GM06990 (cell line): ENCODE data around the gene INSC.
"Not testable (repeated sequence)": the region's sequence is repeated elsewhere in the genome, so short reads cannot be mapped to it uniquely, and the experiment has no call there.

ENCODE experiments used
- DNase-seq: peaks from one replicate; pipeline ENCODE4 v3.0.0-alpha.2; 2011; ENCODE audit not compliant: insufficient read length; ENCODE audit errors: extremely low read depth
- H3K27me3 ChIP-seq: replicated peaks from 2 replicates; pipeline ENCODE4 v1.6.0; 2011; ENCODE audit warnings: low read length; ENCODE audit not compliant: control insufficient read depth, insufficient read depth
- H3K36me3 ChIP-seq: 2 replicates; pipeline ENCODE4 v1.5.1; 2011; ENCODE audit warnings: low read length; ENCODE audit not compliant: control insufficient read depth, insufficient read depth
- H3K4me3 ChIP-seq: replicated peaks from 2 replicates; pipeline ENCODE4 v1.5.1; 2011; ENCODE audit warnings: low read depth, mild to moderate bottlenecking, control low read depth, low read length
- TF ChIP-seq, protein P1 (sequence below): IDR thresholded peaks from 2 replicates; pipeline ENCODE4 v1.5.1; 2011; ENCODE audit warnings: low read length, control low read depth, mild to moderate bottlenecking, inconsistent platforms; ENCODE audit not compliant: insufficient read depth, poor library complexity, severe bottlenecking

The INSC gene, protein sequence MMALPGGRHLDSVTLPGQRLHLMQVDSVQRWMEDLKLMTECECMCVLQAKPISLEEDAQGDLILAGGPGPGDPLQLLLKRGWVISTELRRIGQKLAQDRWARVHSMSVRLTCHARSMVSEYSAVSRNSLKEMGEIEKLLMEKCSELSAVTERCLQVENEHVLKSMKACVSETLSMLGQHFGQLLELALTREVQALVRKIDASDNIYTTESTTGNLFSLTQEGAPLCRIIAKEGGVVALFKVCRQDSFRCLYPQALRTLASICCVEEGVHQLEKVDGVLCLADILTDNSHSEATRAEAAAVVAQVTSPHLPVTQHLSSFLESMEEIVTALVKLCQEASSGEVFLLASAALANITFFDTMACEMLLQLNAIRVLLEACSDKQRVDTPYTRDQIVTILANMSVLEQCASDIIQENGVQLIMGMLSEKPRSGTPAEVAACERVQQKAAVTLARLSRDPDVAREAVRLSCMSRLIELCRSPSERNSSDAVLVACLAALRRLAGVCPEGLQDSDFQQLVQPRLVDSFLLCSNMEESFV

DNA sequence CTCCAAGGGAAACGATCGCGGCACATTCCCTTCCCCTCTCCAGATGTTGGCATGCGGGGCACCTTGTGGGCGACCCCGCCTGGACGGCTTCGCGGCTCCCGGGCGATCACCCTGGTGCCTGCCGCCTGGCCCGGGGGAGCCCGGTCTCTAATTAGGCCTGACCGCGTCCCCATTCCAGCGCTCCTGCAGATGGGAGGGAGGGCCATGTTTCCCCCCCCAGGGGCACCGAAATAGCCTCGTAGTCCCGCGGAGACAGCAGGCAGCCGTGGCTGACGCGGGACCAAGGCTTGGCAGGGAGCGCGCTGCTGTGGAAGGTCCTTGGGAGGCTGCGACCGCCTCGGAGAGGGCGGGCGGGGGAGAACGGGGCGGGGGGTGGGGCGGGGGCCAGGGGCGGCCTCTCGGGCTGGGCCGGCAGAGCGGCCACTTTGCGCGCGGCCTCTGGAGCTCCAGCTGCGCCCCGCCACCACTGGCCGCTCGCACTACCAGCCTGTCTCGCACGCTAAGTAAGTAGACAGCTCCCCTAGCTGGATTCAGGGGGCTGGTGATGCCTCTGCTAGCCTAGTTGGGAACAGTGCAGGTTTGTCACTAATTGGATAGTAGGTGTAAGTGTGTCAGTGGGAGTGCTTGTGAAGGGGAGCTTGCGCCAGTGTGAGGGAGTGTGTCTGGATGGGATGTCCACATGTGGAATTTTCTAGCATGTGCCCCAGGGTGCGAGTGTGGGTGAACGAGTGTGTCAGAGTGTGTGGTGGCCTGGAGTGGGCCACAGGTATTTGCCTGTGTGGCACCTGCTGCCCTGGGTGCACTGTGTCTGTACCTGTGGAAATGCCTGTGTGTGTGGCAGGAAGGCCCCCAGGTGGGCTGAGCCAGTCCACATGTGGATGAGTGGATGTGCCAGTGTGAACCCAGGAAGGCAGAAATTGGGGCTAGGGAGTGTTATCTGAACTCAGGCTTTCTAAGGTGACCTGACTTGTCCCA, at the start of gene INSC:
Gene INSC (plus strand): TSS at position 423 of the 975 bp plus-strand sequence. CDS start 34,252 bp downstream, outside the sequence.
- Histone ChIP-seq H3K4me3 (no peak within 1 kb of the TSS), H3K36me3 (no peaks in the 10 kb centered on the region), H3K27me3 (no peaks in the 10 kb centered on the region; the same call in none of the 2 replicates)
- TF ChIP-seq, protein P1, sequence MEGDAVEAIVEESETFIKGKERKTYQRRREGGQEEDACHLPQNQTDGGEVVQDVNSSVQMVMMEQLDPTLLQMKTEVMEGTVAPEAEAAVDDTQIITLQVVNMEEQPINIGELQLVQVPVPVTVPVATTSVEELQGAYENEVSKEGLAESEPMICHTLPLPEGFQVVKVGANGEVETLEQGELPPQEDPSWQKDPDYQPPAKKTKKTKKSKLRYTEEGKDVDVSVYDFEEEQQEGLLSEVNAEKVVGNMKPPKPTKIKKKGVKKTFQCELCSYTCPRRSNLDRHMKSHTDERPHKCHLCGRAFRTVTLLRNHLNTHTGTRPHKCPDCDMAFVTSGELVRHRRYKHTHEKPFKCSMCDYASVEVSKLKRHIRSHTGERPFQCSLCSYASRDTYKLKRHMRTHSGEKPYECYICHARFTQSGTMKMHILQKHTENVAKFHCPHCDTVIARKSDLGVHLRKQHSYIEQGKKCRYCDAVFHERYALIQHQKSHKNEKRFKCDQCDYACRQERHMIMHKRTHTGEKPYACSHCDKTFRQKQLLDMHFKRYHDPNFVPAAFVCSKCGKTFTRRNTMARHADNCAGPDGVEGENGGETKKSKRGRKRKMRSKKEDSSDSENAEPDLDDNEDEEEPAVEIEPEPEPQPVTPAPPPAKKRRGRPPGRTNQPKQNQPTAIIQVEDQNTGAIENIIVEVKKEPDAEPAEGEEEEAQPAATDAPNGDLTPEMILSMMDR = no peak
- no peak for DNase-seq

DNA sequence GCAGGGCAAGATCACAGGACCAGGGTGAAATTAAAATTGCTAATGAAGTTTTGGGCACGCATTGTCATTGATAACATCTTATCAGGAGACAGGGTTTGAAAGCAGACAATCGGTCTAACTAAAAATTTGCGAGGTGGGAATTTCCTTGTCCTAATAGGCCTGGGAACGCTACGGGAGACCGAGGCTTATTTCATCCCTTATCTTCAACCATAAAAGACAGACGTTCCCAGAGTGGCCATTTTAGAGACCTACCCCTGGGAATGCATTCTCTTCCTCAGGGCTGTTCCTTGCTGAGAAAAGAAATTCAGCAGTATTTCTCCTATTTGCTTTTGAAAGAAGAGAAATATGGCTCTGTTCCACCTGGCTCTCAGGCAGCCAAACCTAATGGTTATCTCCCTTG, 45.0 kb upstream of the INSC start:
- not testable (repeated sequence) for H3K27me3 ChIP-seq, H3K36me3 ChIP-seq, H3K4me3 ChIP-seq, DNase-seq

DNA sequence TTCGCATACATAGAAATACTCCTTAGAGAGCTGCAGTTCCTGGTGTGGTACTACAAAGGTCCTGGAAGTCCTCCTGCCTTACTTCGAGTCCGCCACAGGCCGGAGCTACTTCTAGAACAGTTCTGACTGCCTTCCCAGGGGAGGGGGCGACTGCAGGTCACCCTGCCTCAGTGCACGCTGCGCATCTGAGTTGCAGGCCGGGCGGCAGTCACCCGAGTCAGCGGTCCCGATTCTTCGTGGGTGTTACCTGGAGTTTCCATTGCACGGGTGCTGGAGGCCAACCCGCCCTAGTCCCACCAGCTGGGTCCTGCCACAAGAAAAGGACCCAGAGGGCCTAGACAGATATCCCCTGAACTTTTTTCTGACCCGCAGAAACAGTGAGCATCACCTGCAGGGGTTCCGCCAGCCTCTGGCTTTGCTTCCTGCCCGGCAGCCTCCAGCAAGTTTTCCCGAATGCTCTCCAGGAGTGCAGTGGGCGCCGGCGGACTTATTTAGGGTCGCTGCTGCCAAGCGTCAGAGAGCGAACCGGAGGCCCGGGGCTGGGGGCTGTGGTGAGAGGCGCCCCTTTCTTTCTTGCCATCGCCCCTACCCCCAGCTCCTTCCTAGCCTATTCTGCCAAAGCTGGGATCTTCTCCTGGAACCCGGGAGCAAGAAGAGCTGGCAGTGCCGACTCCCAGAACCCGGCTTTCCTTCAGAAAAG, 43.0 kb upstream of the INSC start:
- TF ChIP-seq, protein P1 = no peak

DNA sequence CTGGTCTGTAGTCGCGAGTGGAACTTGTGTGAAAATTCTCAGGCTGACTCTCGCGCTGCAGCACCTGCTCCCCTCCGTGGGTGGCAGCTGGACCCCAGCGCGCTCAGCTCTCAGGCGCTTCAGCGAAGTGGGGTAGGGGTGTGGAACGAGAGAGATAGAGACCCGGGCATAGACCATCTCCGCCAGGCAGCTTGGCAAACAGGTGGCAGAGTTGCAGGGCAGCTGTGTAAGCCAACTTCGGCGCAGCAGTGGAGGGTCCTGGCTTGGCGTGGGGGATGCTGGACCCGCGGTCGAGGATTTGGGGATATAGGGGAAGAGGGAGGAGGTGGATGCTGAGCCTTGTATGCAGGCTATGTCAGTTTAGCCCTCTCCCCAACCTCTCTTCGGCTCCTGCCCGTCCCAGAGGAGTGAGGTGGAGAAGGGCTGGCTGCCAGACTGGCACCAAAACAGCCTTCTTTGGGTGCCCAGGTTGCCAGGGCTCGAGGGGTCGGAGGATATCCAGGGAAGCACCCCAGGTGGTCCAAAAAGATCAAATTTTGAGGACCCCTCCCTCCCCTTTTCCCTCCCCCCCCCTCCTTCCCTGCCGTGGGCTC, 42.1 kb upstream of the INSC start:
- no peak overlapping the region for H3K4me3 ChIP-seq
- H3K36me3 ChIP-seq = no peaks in the 10 kb centered on the region
- DNase-seq = no peak
- no peaks in the 10 kb centered on the region for H3K27me3 ChIP-seq
- TF ChIP-seq, protein P1 = no peak

More for the DNA sequence above, 43.0 kb upstream of the INSC start:
- Histone ChIP-seq H3K4me3 (no peak overlapping the region), H3K36me3 (no peaks in the 10 kb centered on the region), H3K27me3 (no peaks in the 10 kb centered on the region)
- no peak for DNase-seq

DNA sequence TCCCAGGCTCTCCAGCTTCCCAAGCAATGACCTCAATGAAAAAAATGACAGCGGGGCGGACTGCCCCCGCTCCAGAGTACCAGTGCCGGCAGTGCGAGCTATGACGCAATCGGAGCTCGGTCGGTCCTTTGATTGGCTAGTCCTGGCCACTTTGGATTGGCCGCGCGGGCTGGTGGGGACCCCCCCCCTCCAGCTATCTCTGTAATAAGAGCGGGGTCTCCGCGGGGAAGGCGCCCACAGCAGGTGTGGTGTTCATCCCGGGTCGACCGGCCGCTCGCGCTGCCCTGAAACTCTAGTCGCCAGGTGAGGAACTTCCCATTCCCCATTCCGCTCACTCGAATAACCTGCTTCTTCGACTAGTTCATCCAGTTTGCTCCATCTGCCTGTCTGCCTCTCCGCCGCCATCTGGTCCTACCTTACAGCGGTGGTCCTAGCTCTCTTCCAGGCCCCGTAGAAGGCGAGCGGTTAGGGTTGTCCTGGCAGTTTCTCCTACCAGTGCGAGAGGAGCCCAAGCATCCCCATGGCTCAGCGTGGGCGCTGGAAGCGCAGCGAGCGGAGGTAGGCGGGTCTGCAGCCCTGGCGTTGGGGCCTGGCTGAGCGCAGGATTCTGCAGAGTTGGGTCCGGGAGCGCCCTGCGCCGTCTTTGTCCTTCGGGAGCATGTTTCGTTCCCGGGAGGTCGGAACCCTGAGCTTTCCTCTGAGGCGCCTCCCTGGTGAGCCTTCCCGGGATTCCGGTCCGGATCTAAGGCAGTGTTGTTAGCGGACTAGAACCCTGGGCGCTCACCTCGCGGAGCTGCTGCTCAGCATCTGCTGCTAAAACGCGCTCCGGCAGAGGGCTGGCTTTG, 41.1 kb upstream of the INSC start, which contains the start of gene CALCB:
Gene CALCB (plus strand): TSS at position 233 of the 845 bp plus-strand sequence. CDS start 1,126 bp downstream, outside the sequence.
- Histone ChIP-seq H3K27me3 (no peaks in the 10 kb centered on the region), H3K36me3 (no peaks in the 10 kb centered on the region), H3K4me3 (no peak within 1 kb of the TSS)
- DNase-seq = no peak
- TF ChIP-seq, protein P1 = no peak
